ENCODE data around the gene JMJD1C.

GRCh38 chr10:63154546-63155387 lies 311.0 kb downstream of the JMJD1C start:
- TF ChIP-seq POLR2A (IDR thresholded peaks at IDR 0.05) (no peak), CTCF (IDR thresholded peaks at IDR 0.05) (no peak)
